ENCODE measurements around the gene FRY.

- TF ChIP-seq ONECUT2 (CRISPR knock-in tag; IDR thresholded peaks at IDR 0.05), result no peak
- TF ChIP-seq SP1 (IDR thresholded peaks at IDR 0.05), result no peak
- no peak for TF ChIP-seq SP1 (CRISPR knock-in tag; IDR thresholded peaks at IDR 0.05)
- TF ChIP-seq THAP9 (CRISPR knock-in tag; IDR thresholded peaks at IDR 0.05; ENCODE audit: borderline replicate concordance), result no peak
- TF ChIP-seq MTA3 (CRISPR knock-in tag; IDR thresholded peaks at IDR 0.05), result no peak
- no peak for TF ChIP-seq ZNF891 (CRISPR knock-in tag; IDR thresholded peaks at IDR 0.05)
- no peak for TF ChIP-seq GABPA (IDR thresholded peaks at IDR 0.05; ENCODE audit: low read depth, low read length)
- TF ChIP-seq GABPA (CRISPR knock-in tag; IDR thresholded peaks at IDR 0.05; ENCODE audit: low read depth), result no peak
- no peak for TF ChIP-seq CHD2 (IDR thresholded peaks at IDR 0.05; ENCODE audit: low read depth, low read length)
- TF ChIP-seq ATF2 (CRISPR knock-in tag; IDR thresholded peaks at IDR 0.05), result no peak
- TF ChIP-seq HMGXB4 (CRISPR knock-in tag; IDR thresholded peaks at IDR 0.05; ENCODE audit: borderline replicate concordance in 1 of 2, low read depth in 1 of 2), result no peak
Measured at GRCh38 chr13:32151240-32151639, 119.7 kb downstream of the FRY start.

Measured in HepG2 (cell line).